Astrocyte of the cerebellum (primary cell): ENCODE data around the gene CSGALNACT2.

Source experiments
- DNase-seq: peaks from one replicate; pipeline ENCODE4 v3.0.0-alpha.2; 2011; ENCODE audit warnings: low read depth
- H3K4me3 ChIP-seq: 2 replicates; pipeline ENCODE4 v1.5.1; 2011; ENCODE audit warnings: mild to moderate bottlenecking, low read depth, low read length, moderate library complexity
- CTCF ChIP-seq: IDR thresholded peaks from 2 replicates; pipeline ENCODE4 v1.5.1; 2012; ENCODE audit warnings: low read length, low read depth, moderate library complexity, mild to moderate bottlenecking; ENCODE audit errors: missing control alignments
- in situ Hi-C: cut with HindIII; loops from 2 replicates; pipeline ENCODE4 v1.10.0; 2017; ENCODE audit warnings: low sequenced_read_pairs

CSGALNACT2 gene

GRCh38 chr10:43211431-43212042, 73.3 kb downstream of the CSGALNACT2 start:
- no peak for TF ChIP-seq CTCF
- no peak for DNase-seq

GRCh38 chr10:43212043-43212721, 73.9 kb downstream of the CSGALNACT2 start:
- in situ Hi-C loops = no loop called here
- no peak for TF ChIP-seq CTCF
- no peak overlapping the region for H3K4me3 ChIP-seq
- DNase-seq = no peak

More at GRCh38 chr10:43211431-43212042, 73.3 kb downstream of the CSGALNACT2 start:
- in situ Hi-C loops = no loop called here
- no peak overlapping the region for H3K4me3 ChIP-seq

DNA sequence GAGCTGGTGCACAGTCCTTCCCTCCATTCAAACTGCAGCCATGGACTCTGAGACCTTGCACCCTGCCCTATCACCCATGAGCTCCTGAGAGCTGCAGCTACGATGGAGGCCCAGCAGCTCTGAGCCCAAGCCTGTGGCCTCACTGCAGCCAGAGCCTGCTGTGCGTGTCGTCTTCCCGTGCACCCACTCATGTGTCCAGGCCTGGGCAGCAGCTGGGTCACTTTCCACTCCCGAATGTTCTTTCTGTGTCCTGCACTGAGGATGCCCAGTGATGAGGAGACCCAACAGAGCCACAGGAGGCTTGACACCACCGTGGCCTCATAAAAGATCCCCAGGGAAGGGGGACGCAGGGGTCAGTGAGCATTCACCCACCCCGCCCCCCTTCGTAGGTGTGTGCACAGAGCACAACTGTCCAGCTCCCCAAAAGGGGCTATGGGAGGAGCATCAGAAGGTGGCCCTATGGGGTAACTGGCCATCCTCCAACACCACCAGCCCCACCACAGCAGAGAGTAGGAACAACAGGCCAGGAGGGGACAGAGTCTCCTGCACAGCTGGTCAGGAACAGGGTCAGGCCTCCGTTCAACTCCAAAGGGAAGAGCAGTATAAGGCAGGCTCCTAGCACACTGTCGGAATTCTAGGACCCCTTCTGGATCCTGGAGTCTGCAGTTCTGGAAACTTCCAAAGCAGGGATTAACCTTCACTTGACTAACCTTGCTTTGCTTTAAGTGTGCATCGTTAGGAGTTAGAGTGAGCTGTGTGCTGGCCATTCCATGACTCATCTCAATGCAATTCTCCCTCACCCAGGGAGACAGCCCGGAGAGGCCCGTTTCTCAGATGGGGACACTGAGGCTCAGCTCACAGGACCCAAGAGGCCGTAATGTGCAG, 76.1 kb downstream of the CSGALNACT2 start:
- no peak overlapping the region for H3K4me3 ChIP-seq
- no peak for TF ChIP-seq CTCF
- in situ Hi-C loops = no loop called here
- DNase-seq = no peak

DNA sequence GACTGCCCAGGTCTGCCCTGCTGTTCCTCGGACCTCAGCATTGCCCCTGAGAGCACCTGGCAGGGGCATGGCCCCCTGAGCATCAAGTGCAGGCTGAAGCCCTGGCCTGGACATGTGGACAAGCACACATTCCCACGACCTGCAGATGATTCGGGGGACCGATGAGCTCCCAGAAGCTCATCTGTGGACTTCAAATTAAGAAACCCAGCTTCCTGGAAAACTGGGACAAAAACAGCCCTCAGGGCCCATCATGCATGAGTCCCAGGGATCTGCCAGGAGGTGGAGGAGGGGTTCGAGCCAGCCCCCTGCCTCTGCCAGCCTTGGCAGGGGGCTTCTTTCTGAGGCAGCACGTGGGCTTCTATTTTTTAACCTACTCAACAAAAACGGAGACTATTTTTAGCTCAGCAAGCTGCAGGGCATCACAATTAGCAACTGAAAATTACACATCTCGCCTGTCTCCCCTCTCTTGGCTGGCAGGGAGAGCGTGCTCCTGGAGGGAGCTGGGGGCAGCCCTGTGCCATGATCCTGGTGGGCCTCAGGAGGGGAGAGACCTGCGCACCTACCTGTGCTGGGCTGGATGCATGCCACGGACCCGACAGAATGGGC, 76.8 kb downstream of the CSGALNACT2 start:
- TF ChIP-seq CTCF = no peak
- in situ Hi-C loops = no loop called here
- no peak for DNase-seq
- no peak overlapping the region for H3K4me3 ChIP-seq

DNA sequence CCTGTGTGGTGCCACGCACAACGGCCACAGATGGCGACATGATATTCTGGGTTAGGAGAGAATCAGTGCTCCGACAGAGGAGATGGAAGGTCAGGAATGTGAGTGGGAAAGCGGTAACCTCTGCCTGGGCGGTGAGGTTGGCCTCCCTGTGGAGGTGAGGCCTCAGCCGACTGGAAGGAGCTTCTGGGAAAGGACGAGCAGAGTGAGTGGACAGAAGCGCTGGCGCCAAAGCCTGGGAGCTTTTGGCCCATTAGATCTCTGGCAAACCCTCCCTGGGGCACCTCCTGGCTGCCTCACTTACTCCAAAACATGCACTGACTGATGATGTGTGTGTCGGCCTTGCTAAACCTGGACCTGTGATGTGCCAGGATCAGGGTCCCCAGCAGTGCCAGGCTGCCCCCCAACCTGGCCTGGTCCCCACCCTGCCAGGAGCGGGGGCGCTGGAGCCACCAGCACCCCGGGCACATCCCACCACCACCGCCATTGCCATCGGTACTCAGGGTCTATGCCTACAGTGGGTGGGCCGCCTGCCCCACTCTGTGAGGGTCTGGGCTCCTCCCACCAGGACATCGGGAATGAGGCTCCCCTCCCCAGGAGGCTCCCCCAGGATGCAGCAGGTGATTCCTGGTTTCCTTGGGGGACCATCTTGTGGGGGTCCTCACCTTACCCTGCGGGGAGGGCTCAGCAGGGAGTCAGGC, 77.7 kb downstream of the CSGALNACT2 start:
- peak; percentile 15 for DNase-seq
- TF ChIP-seq CTCF = no peak
- in situ Hi-C loops = no loop called here
- H3K4me3 ChIP-seq = no peak overlapping the region
